ENCODE results near the gene NEMF. TPM values are rescaled to one million over a fixed set of nuclear protein-coding genes. Genes with fewer than 3 reads are reported as not detected.
"Not testable (repeated sequence)": the region's sequence is repeated elsewhere in the genome, so short reads cannot be mapped to it uniquely, and the experiment has no call there.

The NEMF gene
- total and polyA plus RNA-seq, 3 donors from 2014 or later: 13.8 to 98.7 (median 81.3) TPM

DNA sequence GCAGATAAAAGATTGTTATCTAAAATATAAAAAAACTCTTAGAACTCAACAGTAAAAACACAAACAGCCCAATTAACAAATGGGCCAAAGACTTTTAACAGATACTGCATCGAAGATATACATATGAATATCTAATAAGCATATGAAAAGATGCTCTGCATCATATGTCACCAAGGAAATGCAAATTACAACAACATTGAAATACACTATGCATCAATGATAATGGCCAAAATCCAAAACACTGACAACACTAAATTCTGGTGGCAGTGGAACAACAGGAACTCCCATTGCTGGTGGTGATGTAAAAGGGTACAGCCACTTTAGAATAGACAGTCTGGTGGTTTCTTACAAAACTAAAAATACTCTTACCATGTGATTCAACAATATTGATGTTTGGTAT lies 43.8 kb downstream of the NEMF start:
- no peaks in the 10 kb centered on the region for H3K4me1 ChIP-seq
- no peaks in the 10 kb centered on the region for H3K9me3 ChIP-seq
- DNase-seq: no peak
- no peak overlapping the region for H3K27ac ChIP-seq
- H3K4me3 ChIP-seq: no peak overlapping the region
- intact Hi-C loops (cut with DNase I; ENCODE audit: low total_unique reads): no loop called here
- TF ChIP-seq, protein P1, sequence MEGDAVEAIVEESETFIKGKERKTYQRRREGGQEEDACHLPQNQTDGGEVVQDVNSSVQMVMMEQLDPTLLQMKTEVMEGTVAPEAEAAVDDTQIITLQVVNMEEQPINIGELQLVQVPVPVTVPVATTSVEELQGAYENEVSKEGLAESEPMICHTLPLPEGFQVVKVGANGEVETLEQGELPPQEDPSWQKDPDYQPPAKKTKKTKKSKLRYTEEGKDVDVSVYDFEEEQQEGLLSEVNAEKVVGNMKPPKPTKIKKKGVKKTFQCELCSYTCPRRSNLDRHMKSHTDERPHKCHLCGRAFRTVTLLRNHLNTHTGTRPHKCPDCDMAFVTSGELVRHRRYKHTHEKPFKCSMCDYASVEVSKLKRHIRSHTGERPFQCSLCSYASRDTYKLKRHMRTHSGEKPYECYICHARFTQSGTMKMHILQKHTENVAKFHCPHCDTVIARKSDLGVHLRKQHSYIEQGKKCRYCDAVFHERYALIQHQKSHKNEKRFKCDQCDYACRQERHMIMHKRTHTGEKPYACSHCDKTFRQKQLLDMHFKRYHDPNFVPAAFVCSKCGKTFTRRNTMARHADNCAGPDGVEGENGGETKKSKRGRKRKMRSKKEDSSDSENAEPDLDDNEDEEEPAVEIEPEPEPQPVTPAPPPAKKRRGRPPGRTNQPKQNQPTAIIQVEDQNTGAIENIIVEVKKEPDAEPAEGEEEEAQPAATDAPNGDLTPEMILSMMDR (IDR thresholded peaks at IDR 0.05): no peak
- no peak for TF ChIP-seq POLR2A (IDR thresholded peaks at IDR 0.05)
- 0% methylated on average over 1 of the region's 1 CpG for WGBS, 2 donors
- H3K36me3 ChIP-seq (ENCODE audit: low read depth, missing control alignments): no peaks in the 10 kb centered on the region
- no peaks in the 10 kb centered on the region for H3K27me3 ChIP-seq

DNA sequence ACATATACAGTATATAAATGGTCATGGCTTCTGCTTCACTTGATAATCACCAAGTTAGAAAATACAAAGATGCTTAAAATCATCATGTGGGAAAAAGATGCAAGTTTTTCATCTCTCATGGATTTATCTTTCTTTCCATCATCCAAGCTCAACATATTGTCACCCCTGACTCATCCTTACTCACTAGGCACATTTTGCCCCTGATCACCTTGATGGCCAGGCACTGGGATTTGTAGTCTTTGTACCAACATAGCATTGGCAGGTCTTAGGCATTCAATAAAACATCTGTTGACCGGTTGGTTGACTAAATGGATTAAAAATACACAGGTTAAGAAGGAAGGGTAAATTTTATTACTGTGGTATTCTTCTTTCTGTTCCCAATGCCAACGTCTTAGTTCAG lies 56.6 kb downstream of the NEMF start:
- TF ChIP-seq, protein P1 (IDR thresholded peaks at IDR 0.05): no peak
- no peak for TF ChIP-seq POLR2A (IDR thresholded peaks at IDR 0.05)
- 85 to 94% methylated on average over 2 of the region's 2 CpGs for WGBS, 2 donors
- no peaks in the 10 kb centered on the region for H3K27me3 ChIP-seq

DNA sequence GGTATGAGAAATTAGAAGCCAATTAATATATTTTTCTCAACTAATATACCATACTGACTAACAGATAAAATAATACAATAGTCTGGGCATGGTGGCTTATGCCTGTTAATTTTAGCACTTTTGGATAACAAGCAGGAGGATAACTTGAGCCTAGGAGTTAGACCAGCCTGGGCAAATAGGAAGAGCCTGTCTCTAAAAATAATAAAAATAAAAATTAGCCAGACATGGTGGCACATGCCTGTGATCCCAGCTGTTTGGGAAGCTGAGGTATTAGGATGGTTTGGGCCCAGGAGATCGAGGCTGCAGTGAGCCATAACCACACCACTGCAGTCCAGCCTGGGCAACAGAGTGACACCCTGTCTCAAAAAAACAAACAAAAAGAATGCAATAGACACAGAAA lies 60.0 kb downstream of the NEMF start:
- DNase-seq: no peak
- Histone ChIP-seq H3K36me3 (ENCODE audit: low read depth, missing control alignments) (no peaks in the 10 kb centered on the region), H3K9me3 (no peaks in the 10 kb centered on the region), H3K27ac (no peak overlapping the region), H3K27me3 (no peaks in the 10 kb centered on the region), H3K4me3 (no peak overlapping the region), H3K4me1 (no peaks in the 10 kb centered on the region)
- intact Hi-C loops (cut with DNase I; ENCODE audit: low total_unique reads): no loop called here
- TF ChIP-seq POLR2A (IDR thresholded peaks at IDR 0.05): no peak
- TF ChIP-seq, protein P1 (IDR thresholded peaks at IDR 0.05): no peak
- 0% methylated on average over 1 of the region's 1 CpG for WGBS, 2 donors

More for the DNA sequence above, 56.6 kb downstream of the NEMF start:
- Histone ChIP-seq H3K9me3 (no peaks in the 10 kb centered on the region), H3K36me3 (ENCODE audit: low read depth, missing control alignments) (no peaks in the 10 kb centered on the region), H3K27ac (no peak overlapping the region), H3K4me3 (no peak overlapping the region), H3K4me1 (no peaks in the 10 kb centered on the region)
- DNase-seq: no peak
- intact Hi-C loops (cut with DNase I; ENCODE audit: low total_unique reads): no loop called here

DNA sequence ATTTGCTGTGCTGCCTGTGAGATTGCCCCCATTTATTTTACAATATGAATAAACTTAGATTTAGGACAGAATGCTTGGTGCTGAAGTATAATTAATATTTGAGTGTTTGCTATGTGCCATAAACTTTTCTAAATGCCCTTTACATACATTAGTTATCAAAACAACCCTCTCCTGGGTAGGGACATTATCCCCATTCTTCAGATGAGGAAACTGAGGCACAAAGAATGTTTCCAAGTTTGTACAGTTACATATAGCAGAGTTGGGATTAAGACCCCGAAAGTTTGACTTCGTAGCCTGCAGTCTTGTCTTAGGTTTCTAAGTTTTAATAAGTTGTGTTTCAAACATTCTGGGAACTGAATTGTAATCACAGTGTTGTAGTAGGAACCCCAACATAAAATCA lies 66.3 kb downstream of the NEMF start:
- Histone ChIP-seq H3K36me3 (ENCODE audit: low read depth, missing control alignments) (no peaks in the 10 kb centered on the region), H3K27me3 (no peaks in the 10 kb centered on the region), H3K9me3 (no peaks in the 10 kb centered on the region), H3K27ac (no peak overlapping the region), H3K4me1 (no peaks in the 10 kb centered on the region), H3K4me3 (no peak overlapping the region)
- TF ChIP-seq, protein P1 (IDR thresholded peaks at IDR 0.05): no peak
- TF ChIP-seq POLR2A (IDR thresholded peaks at IDR 0.05): no peak
- intact Hi-C loops (cut with DNase I; ENCODE audit: low total_unique reads): no loop called here
- WGBS, 2 donors: 89 to 99% methylated on average over 2 of the region's 2 CpGs
- no peak for DNase-seq

DNA sequence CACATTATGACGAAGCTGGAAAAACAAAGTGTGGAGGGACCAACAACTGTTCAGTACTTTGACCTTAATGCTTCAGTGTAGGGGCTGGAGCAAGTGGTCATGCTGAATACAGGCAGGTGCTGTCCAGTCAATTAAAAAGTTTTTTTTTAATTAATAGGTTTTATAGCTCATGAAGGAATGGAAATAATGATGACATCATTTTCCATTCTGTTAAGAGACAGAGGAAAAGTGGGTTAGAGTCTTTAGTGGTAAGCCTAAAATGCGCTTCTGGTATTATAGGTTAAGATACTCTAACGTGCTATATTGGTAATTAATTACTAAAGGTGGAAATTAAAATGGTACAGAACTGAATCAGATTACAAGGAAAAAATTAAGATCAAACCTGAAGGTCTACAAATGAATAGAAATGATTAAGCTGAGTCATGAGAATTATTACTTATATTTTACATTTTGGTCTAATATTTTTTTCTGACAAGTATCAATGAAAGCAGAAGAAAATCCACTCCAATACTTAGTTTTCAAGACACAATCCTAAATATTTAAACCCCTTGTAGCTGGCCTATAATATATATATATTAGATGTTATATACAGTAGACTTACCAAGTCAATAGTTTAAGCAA lies 69.1 kb downstream of the NEMF start:
- intact Hi-C loops (cut with DNase I; ENCODE audit: low total_unique reads): no loop called here
- no peaks in the 10 kb centered on the region for H3K36me3 ChIP-seq (ENCODE audit: low read depth, missing control alignments)
- 79 to 86% methylated on average over 3 of the region's 3 CpGs for WGBS, 2 donors

DNA sequence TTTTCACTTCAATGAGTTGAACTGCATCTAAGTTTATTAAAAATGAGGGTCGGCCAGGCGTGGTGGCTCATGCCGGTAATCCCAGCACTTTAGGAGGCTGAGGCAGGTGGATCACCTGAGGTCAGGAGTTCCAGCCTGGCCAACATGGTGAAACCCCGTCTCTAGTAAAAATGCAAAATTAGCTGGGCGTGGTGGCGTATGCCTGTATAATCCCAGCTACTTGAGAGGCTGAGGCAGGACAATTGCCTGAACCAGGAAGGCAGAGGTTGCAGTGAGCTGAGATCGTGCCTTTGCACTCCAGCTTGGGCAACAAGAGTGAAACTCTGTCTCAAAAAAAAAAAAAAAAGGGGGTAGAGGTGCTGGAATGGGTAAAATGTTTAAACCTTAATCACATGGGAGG lies 71.5 kb downstream of the NEMF start:
- DNase-seq; H3K4me1 ChIP-seq; H3K36me3 ChIP-seq (ENCODE audit: low read depth, missing control alignments); H3K9me3 ChIP-seq; H3K27ac ChIP-seq; H3K4me3 ChIP-seq; H3K27me3 ChIP-seq; intact Hi-C loops (cut with DNase I; ENCODE audit: low total_unique reads): not testable (repeated sequence)
- WGBS, 2 donors: 88 to 95% methylated on average over 7 of the region's 7 CpGs

More for the DNA sequence above, 69.1 kb downstream of the NEMF start:
- Histone ChIP-seq H3K27ac (no peak overlapping the region), H3K27me3 (no peaks in the 10 kb centered on the region), H3K9me3 (no peaks in the 10 kb centered on the region), H3K4me3 (no peak overlapping the region), H3K4me1 (no peaks in the 10 kb centered on the region)
- no peak for TF ChIP-seq POLR2A (IDR thresholded peaks at IDR 0.05)
- TF ChIP-seq, protein P1 (IDR thresholded peaks at IDR 0.05): no peak
- no peak for DNase-seq

All from testis (tissue), 3 donors.